GM12872 (cell line): ENCODE results near the gene MAP3K9.

Experiments
- CTCF ChIP-seq: IDR thresholded peaks from 3 replicates; pipeline ENCODE4 v1.5.1; 2011; ENCODE audit warnings: low read depth, mild to moderate bottlenecking, low read length, moderate library complexity; ENCODE audit not compliant: insufficient read depth

MAP3K9 gene

DNA sequence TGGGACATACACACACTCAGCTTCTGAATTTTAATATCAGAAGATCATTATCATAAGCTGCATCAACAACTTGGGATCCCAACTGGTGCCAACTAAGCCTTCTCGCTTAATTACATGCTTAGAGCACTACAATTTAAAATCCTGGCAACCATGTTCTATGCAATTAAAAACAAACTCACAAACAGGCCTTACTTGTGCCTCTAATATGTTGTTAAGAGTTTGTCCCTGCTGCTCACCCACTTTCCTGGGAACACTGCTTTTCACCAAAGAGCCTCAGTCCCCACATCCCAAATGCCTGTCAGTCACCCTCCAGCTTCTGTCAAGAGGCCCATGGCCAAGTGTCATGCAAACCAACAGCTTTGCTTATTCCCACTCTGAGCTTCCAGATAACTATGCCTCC is 97.9 kb downstream of the MAP3K9 start:
- no peak for TF ChIP-seq CTCF

- TF ChIP-seq CTCF = no peak
Measured at GRCh38 chr14:70709726-70710382, 99.5 kb downstream of the MAP3K9 start.

GRCh38 chr14:70708717-70709570 is 100.4 kb downstream of the MAP3K9 start:
- TF ChIP-seq CTCF = no peak

GRCh38 chr14:70707138-70708038 is 101.9 kb downstream of the MAP3K9 start:
- TF ChIP-seq CTCF = 0 out of 3 replicates have a peak, but pooled peaks have one; percentile 23

DNA sequence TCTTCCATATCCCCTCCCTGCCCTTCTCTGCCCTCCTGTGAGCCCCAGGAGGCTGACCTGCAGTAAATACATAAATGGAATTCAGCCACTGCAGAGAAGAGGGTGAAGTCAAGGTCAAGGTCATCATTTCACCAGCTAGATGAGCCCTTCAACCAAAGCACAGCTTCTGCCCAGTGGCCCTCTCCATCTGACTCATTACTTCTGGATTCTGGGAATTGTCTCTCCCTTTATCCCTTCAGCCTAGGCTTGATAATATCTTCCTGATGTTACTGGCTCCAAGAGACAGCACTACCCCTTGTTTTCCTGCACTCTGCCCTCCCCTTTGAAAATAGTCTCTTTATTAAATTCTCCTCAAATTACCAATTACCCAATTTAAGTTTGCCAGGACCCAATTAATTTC is 103.1 kb downstream of the MAP3K9 start:
- no peak for TF ChIP-seq CTCF

GRCh38 chr14:70704960-70705359 is 104.4 kb downstream of the MAP3K9 start:
- TF ChIP-seq CTCF = no peak

DNA sequence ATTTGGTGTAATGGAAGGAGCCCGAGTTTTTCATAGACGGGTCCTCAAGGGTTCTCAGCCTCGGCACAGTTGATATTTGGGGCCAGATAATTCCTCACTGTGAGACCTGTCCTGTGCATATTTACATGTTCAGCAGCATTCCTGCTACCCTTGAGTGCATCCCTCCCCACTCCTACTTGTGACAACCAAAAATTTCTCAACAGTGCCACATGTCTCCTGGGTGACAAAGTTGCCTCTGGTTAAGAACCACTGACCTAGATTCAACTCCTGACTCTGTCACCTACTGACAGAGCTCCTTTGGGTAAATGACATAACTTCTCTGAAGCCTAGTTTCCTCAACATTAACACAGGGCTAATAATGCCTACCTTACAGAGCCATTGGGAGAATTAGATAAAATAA is 107.2 kb downstream of the MAP3K9 start:
- no peak for TF ChIP-seq CTCF
